Fibroblast of lung (primary cell): ENCODE results near the gene NXN.

Experiments
- CTCF ChIP-seq, 2 donors: IDR thresholded peaks in 1 of 2; conservative IDR thresholded peaks in 1 of 2; 1 replicate in 1 of 2; 2 replicates in 1 of 2; pipeline ENCODE4 v1.5.1; 2011 to 2012; ENCODE audit warnings: low read length in 2 of 2, control low read depth in 1 of 2, inconsistent platforms in 1 of 2, low read depth in 1 of 2, mild to moderate bottlenecking in 1 of 2
- EZH2 ChIP-seq: IDR thresholded peaks from 2 replicates; pipeline ENCODE4 v1.5.1; 2012; ENCODE audit warnings: low read length, control low read depth, mild to moderate bottlenecking; ENCODE audit errors: missing control alignments

GRCh38 chr17:1000597-1001461, 21.3 kb upstream of the NXN start:
- TF ChIP-seq EZH2 (no peak), CTCF (conservative IDR thresholded peaks at IDR 0.05 in 1 of 2, IDR thresholded peaks at IDR 0.05 in 1 of 2; ENCODE audit: low read depth in 1 of 2, low read length in 2 of 2) (no peak)
